Subcutaneous adipose tissue (tissue), 4 donors: Measurements from ENCODE around the gene CAMTA1. TPM values are rescaled to one million over a fixed set of nuclear protein-coding genes. Genes with fewer than 3 reads are reported as not detected.

Experiments used
- CTCF ChIP-seq: fragments of 450-650 bp; IDR thresholded peaks from one replicate; pipeline ENCODE4 v1.5.1; 2016; ENCODE audit warnings: low read depth, mild to moderate bottlenecking, control low read depth, antibody characterized with exemption, moderate library complexity
- total RNA-seq, 4 donors: library from RNA; depleted of rRNA; stranded (reverse); fragments of >200 nt; gene quantifications; one replicate each; pipeline ENCODE4 v1.1.0, GENCODE V29; 2016

CAMTA1 gene
- total RNA-seq, 4 donors from 2014 or later = 58.6 to 82.5 (median 78.0) TPM

GRCh38 chr1:7110321-7110720 is 325.1 kb downstream of the CAMTA1 start:
- TF ChIP-seq CTCF = no peak

GRCh38 chr1:7111853-7112252 is 326.6 kb downstream of the CAMTA1 start:
- TF ChIP-seq CTCF = no peak

- no peak for TF ChIP-seq CTCF
These were observed 327.9 kb downstream of the CAMTA1 start for GRCh38 chr1:7113136-7113535.

GRCh38 chr1:7113822-7114221 is 328.6 kb downstream of the CAMTA1 start:
- no peak for TF ChIP-seq CTCF

GRCh38 chr1:7116001-7116400 is 330.7 kb downstream of the CAMTA1 start:
- no peak for TF ChIP-seq CTCF

- no peak for TF ChIP-seq CTCF
These were observed 332.4 kb downstream of the CAMTA1 start for GRCh38 chr1:7117399-7118281.

- no peak for TF ChIP-seq CTCF
These were observed 333.9 kb downstream of the CAMTA1 start for GRCh38 chr1:7119156-7119555.
